AG09319 (cell line): ENCODE data around the gene CD300LB.

ENCODE experiments used
- DNase-seq: peaks from one replicate; pipeline ENCODE4 v3.0.0-alpha.2; 2010; ENCODE audit warnings: low read depth; ENCODE audit errors: extremely low read depth
- CTCF ChIP-seq: IDR thresholded peaks from 2 replicates; pipeline ENCODE4 v1.5.1; 2011; ENCODE audit warnings: low read depth, mild to moderate bottlenecking, inconsistent platforms, low read length, moderate library complexity

Gene CD300LB

GRCh38 chr17:74475189-74475588, 56.1 kb downstream of the CD300LB start:
- no peak for DNase-seq
- TF ChIP-seq CTCF = no peak

GRCh38 chr17:74474043-74474792, 57.1 kb downstream of the CD300LB start:
- no peak for DNase-seq
- no peak for TF ChIP-seq CTCF

- no peak for TF ChIP-seq CTCF
- DNase-seq = no peak
These were observed 58.0 kb downstream of the CD300LB start for GRCh38 chr17:74473294-74473693.

GRCh38 chr17:74472890-74473289, 58.4 kb downstream of the CD300LB start:
- no peak for DNase-seq
- TF ChIP-seq CTCF = no peak

GRCh38 chr17:74471341-74471740, 59.9 kb downstream of the CD300LB start:
- DNase-seq = no peak
- no peak for TF ChIP-seq CTCF
